Keratinocyte (primary cell): Measurements from ENCODE around the gene ADAMTS17.

Experiments used
- EZH2 ChIP-seq: IDR thresholded peaks from one replicate; pipeline ENCODE4 v1.6.1; 2012; ENCODE audit warnings: inconsistent platforms, mild to moderate bottlenecking, low read length, moderate library complexity
- TF ChIP-seq, protein P1 (sequence below), 3 experiments: IDR thresholded peaks in 1 of 3; conservative IDR thresholded peaks in 1 of 3; optimal IDR thresholded peaks in 1 of 3; 2 replicates in 2 of 3; 3 replicates in 1 of 3; pipeline versions ENCODE3 to v1.5.1; 2011; ENCODE audit warnings: low read length in 3 of 3, mild to moderate bottlenecking in 3 of 3, moderate library complexity in 2 of 3, control low read depth in 1 of 3, inconsistent platforms in 1 of 3; ENCODE audit not compliant: insufficient read depth in 2 of 3; ENCODE audit errors: extremely low read depth in 1 of 3

DNA sequence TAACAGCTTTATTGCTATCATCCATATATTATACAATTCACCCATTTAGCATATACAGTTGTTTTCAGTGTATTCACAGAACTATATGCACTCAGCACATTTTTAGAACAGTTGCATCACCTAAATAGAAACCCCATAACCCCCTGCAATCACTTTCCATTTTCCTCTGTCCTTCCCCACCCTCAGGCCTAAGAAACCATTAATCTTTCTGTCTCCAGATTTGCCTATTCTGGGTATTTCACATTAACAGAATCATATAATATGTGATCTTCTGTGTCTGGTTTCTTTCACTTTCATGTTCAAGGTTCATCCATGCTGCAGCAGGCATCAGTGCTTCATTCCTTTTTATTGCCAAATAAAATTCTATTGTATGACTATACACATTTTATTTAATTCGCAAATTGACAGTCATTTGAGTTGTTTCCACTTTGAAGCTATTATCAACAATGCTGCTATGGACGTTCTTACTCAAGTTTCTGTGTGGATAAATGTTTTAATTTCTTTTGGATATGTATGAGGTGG, 39.8 kb downstream of the ADAMTS17 start:
- TF ChIP-seq, protein P1, sequence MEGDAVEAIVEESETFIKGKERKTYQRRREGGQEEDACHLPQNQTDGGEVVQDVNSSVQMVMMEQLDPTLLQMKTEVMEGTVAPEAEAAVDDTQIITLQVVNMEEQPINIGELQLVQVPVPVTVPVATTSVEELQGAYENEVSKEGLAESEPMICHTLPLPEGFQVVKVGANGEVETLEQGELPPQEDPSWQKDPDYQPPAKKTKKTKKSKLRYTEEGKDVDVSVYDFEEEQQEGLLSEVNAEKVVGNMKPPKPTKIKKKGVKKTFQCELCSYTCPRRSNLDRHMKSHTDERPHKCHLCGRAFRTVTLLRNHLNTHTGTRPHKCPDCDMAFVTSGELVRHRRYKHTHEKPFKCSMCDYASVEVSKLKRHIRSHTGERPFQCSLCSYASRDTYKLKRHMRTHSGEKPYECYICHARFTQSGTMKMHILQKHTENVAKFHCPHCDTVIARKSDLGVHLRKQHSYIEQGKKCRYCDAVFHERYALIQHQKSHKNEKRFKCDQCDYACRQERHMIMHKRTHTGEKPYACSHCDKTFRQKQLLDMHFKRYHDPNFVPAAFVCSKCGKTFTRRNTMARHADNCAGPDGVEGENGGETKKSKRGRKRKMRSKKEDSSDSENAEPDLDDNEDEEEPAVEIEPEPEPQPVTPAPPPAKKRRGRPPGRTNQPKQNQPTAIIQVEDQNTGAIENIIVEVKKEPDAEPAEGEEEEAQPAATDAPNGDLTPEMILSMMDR (optimal IDR thresholded peaks at IDR 0.05 in 1 of 3, IDR thresholded peaks at IDR 0.05 in 1 of 3, conservative IDR thresholded peaks at IDR 0.05 in 1 of 3; ENCODE audit: extremely low read depth in 1 of 3, insufficient read depth in 2 of 3, low read length in 3 of 3) = no peak
- no peak for TF ChIP-seq EZH2
